Loucy (cell line): ENCODE results near the gene HOTAIR.

Source experiments
- CTCF ChIP-seq: fragments of 200-600 bp; sonication (generic); conservative IDR thresholded peaks from 2 replicates; pipeline ENCODE4 v1.5.1; 2014; ENCODE audit warnings: mild to moderate bottlenecking, antibody characterized with exemption, low read length
- EZH2phosphoT487 ChIP-seq: fragments of 200-600 bp; IDR thresholded peaks from 2 replicates; pipeline ENCODE4 v1.6.1; 2018; ENCODE audit warnings: antibody characterized with exemption, mild to moderate bottlenecking, moderate library complexity, borderline replicate concordance

GRCh38 chr12:53964315-53964713, 10.4 kb downstream of the HOTAIR start:
- TF ChIP-seq CTCF (no peak), EZH2phosphoT487 (no peak)
